HepG2 (cell line): ENCODE results near the gene LYZL2. TPM values are rescaled to one million over a fixed set of nuclear protein-coding genes. Genes with fewer than 3 reads are reported as not detected.

Experiments used
- ATAC-seq: fragments of 200-7000 bp; cut with Tn5 transposase; 3 replicates; pipeline ENCODE4 v1.9.1; 2020; ENCODE audit warnings: mild to moderate bottlenecking, moderate library complexity
- BruUV-seq: library from RNA; stranded (reverse); fragments of 400-500 nt; replicated peaks from 2 replicates; lab custom pipeline; 2021; lab: Mats Ljungman, UMichigan
- CTCF ChIA-PET: fragments of 300-600 bp; formaldehyde crosslinking; extraction: SDS; loops from one replicate; lab custom pipeline; 2021; ENCODE audit warnings: low total read pairs, inconsistent platforms, low intra/inter-chr PET ratio; lab: Yijun Ruan, JAX
- POLR2A ChIA-PET: fragments of 350-600 bp; sonication (Branson Sonifier 250); formaldehyde crosslinking; loops from one replicate; lab custom pipeline; 2020; ENCODE audit warnings: antibody characterized with exemption, inconsistent platforms; lab: Yijun Ruan, JAX
- DNase-seq: peaks from one replicate; pipeline ENCODE4 v3.0.0-alpha.2; 2015; ENCODE audit warnings: low spot score
- FAIRE-seq: peaks from 3 replicates; lab custom pipeline; 2011; peaks lifted over from hg19 to GRCh38; lab: Jason Lieb, UNC
- H2AFZ ChIP-seq: one replicate; pipeline ENCODE4 v1.6.1; 2011; ENCODE audit warnings: low read length, inconsistent platforms
- H3K27ac ChIP-seq: fragments of 300-600 bp; 3 replicates; pipeline ENCODE4 v1.8.0; 2011; ENCODE audit warnings: mixed run types, mild to moderate bottlenecking, mixed read lengths, low read length, inconsistent platforms; ENCODE audit not compliant: insufficient read depth; ENCODE audit errors: extremely low read length
- H3K27me3 ChIP-seq, 2 experiments: fragments of 200-600 bp in 1 of 2; 2 replicates in 1 of 2; 3 replicates in 1 of 2; pipeline versions ENCODE4 v1.6.0 to v1.8.0; 2011; ENCODE audit warnings: low read length in 2 of 2, mild to moderate bottlenecking in 2 of 2, moderate library complexity in 2 of 2, inconsistent platforms in 1 of 2; ENCODE audit not compliant: insufficient read depth in 2 of 2, control insufficient read depth in 1 of 2
- H3K36me3 ChIP-seq, 2 experiments: fragments of 200-600 bp in 1 of 2; replicated peaks in 1 of 2; 2 replicates in 1 of 2; 3 replicates in 1 of 2; pipeline versions ENCODE4 v1.5.1 to v1.8.0; 2011; ENCODE audit warnings: low read length in 2 of 2, inconsistent platforms in 1 of 2; ENCODE audit not compliant: insufficient read depth in 2 of 2, control insufficient read depth in 1 of 2
- H3K4me1 ChIP-seq: 2 replicates; pipeline ENCODE4 v1.5.1; 2012; ENCODE audit warnings: low read length, inconsistent platforms; ENCODE audit not compliant: insufficient read depth
- H3K4me2 ChIP-seq: 2 replicates; pipeline ENCODE4 v1.6.0; 2011; ENCODE audit warnings: low read depth, low read length, inconsistent platforms
- H3K4me3 ChIP-seq, 3 experiments: fragments of 200-600 bp in 1 of 3; sonication (generic), shearing (Covaris generic) in 1 of 3; replicated peaks in 1 of 3; 2 replicates each; pipeline ENCODE4 v1.5.1; 2011 to 2016; ENCODE audit warnings: low read length in 3 of 3, inconsistent platforms in 2 of 3, low read depth in 2 of 3, mild to moderate bottlenecking in 2 of 3, control low read depth in 1 of 3, mixed read lengths in 1 of 3; ENCODE audit not compliant: insufficient read depth in 1 of 3
- H3K79me2 ChIP-seq: one replicate; pipeline ENCODE4 v1.6.1; 2011; ENCODE audit warnings: low read length, inconsistent platforms; ENCODE audit not compliant: insufficient read depth
- H3K9ac ChIP-seq: 2 replicates; pipeline ENCODE4 v1.6.0; 2011; ENCODE audit warnings: mild to moderate bottlenecking, low read depth, low read length, inconsistent platforms; ENCODE audit not compliant: insufficient read depth
- H3K9me3 ChIP-seq: 2 replicates; pipeline ENCODE4 v1.5.1; 2012; ENCODE audit warnings: mild to moderate bottlenecking, low read length
- H4K20me1 ChIP-seq: 2 replicates; pipeline ENCODE4 v1.6.0; 2011; ENCODE audit warnings: inconsistent platforms, mild to moderate bottlenecking, low read length, moderate library complexity; ENCODE audit not compliant: insufficient read depth
- FLYWCH1 ChIP-seq: sonication (generic); formaldehyde crosslinking; IDR thresholded peaks from 2 replicates; pipeline ENCODE4 v1.8.1; 2023; ENCODE audit warnings: mild to moderate bottlenecking, missing genetic modification reagents
- FOXA1 ChIP-seq, 2 experiments: fragments of 450-650 bp in 1 of 2; sonication (generic) in 1 of 2; formaldehyde crosslinking in 1 of 2; IDR thresholded peaks; 2 replicates each; pipeline versions ENCODE4 v1.4.0 to v1.6.1; 2016 to 2020; ENCODE audit warnings: missing genetic modification reagents in 1 of 2
- FOXK2 ChIP-seq: fragments of 450-650 bp; IDR thresholded peaks from 2 replicates; pipeline ENCODE4 v1.6.1; 2016
- HOXA7 ChIP-seq: sonication (generic); formaldehyde crosslinking; IDR thresholded peaks from 2 replicates; pipeline ENCODE4 v1.8.1; 2022; ENCODE audit warnings: mild to moderate bottlenecking, missing genetic modification reagents, moderate library complexity
- MXI1 ChIP-seq: IDR thresholded peaks from 3 replicates; pipeline ENCODE4 v1.6.1; 2012; ENCODE audit warnings: low read depth, low read length, inconsistent platforms, borderline replicate concordance
- ONECUT2 ChIP-seq: sonication (generic); formaldehyde crosslinking; IDR thresholded peaks from 2 replicates; pipeline ENCODE4 v1.4.0; 2020; ENCODE audit warnings: missing genetic modification reagents
- SRSF9 ChIP-seq: fragments of 200-400 bp; formaldehyde crosslinking; IDR thresholded peaks from 2 replicates; pipeline ENCODE4 v1.6.1; 2018; ENCODE audit warnings: borderline replicate concordance, mild to moderate bottlenecking, low read depth, low read length; ENCODE audit not compliant: insufficient read depth, poor library complexity, severe bottlenecking
- ZNF224 ChIP-seq: sonication (generic); formaldehyde crosslinking; IDR thresholded peaks from 2 replicates; pipeline ENCODE4 v1.5.0; 2020; ENCODE audit warnings: mild to moderate bottlenecking, missing genetic modification reagents
- ZNF570 ChIP-seq: sonication (generic); formaldehyde crosslinking; IDR thresholded peaks from 2 replicates; pipeline ENCODE4 v1.4.0; 2020; ENCODE audit warnings: mild to moderate bottlenecking, missing genetic modification reagents, borderline replicate concordance
- ZNF788 ChIP-seq: sonication (generic); formaldehyde crosslinking; IDR thresholded peaks from 2 replicates; pipeline ENCODE4 v1.5.0; 2020; ENCODE audit warnings: mild to moderate bottlenecking, missing genetic modification reagents, borderline replicate concordance
- WGBS: methylation state at CpG from one replicate; pipeline ENCODE4 v1.1.6; 2017; ENCODE audit warnings: low lambda C conversion rate; 5-methylcytosine and 5-hydroxymethylcytosine counted together
- in situ Hi-C: cut with HindIII; loops from 2 replicates; pipeline ENCODE4 v1.10.0; 2017; ENCODE audit warnings: low pct_unique_long_range_greater_than_20kb; ENCODE audit not compliant: extremely low pct_ligation_motif_present
- intact Hi-C: fragments of 100-400 bp; cut with micrococcal nuclease; formaldehyde crosslinking; loops from one replicate; pipeline ENCODE4 v1.10.0; 2022; ENCODE audit not compliant: unreplicated experiment
- polyA plus RNA-seq, 8 experiments: library from polyadenylated mRNA; depleted of rRNA in 3 of 8; stranded (reverse) in 7 of 8; unstranded in 1 of 8; fragments of >200 nt; fragmentation: Illumina TruSeq in 4 of 8; extraction: Trizol in 4 of 8; gene quantifications; 2 replicates each; pipeline versions ENCODE4 v1.2.1 to v1.2.3, GENCODE V29; 2011 to 2016; ENCODE audit warnings: low read depth in 4 of 8, missing spikeins in 1 of 8, mixed read lengths in 1 of 8; ENCODE audit not compliant: insufficient read depth in 1 of 8
- total RNA-seq, 5 experiments: library from RNA; depleted of rRNA; stranded (reverse); fragments of >200 nt; fragmentation: Illumina TruSeq; extraction: Trizol; gene quantifications; 2 replicates each; pipeline ENCODE4 v1.2.3, GENCODE V29; 2016; ENCODE audit warnings: low read depth in 1 of 5
- TF ChIP-seq, protein P1 (sequence below): sonication (generic); formaldehyde crosslinking; IDR thresholded peaks from 2 replicates; pipeline ENCODE4 v1.4.0; 2020; ENCODE audit warnings: missing genetic modification reagents
- TF ChIP-seq, protein P2 (sequence below): IDR thresholded peaks from 2 replicates; pipeline ENCODE4 v1.6.1; 2016; ENCODE audit warnings: low read depth
- TF ChIP-seq, protein P3 (sequence below): sonication (generic); formaldehyde crosslinking; IDR thresholded peaks from 2 replicates; pipeline ENCODE4 v1.9.0; 2022; ENCODE audit warnings: low read depth, missing genetic modification reagents

Gene LYZL2
- total and polyA plus RNA-seq, 2 of the 13 experiments (the other 11 are each of a cell fraction or from before 2014, with no cell fraction given): 0.20 to 0.63 TPM

DNA sequence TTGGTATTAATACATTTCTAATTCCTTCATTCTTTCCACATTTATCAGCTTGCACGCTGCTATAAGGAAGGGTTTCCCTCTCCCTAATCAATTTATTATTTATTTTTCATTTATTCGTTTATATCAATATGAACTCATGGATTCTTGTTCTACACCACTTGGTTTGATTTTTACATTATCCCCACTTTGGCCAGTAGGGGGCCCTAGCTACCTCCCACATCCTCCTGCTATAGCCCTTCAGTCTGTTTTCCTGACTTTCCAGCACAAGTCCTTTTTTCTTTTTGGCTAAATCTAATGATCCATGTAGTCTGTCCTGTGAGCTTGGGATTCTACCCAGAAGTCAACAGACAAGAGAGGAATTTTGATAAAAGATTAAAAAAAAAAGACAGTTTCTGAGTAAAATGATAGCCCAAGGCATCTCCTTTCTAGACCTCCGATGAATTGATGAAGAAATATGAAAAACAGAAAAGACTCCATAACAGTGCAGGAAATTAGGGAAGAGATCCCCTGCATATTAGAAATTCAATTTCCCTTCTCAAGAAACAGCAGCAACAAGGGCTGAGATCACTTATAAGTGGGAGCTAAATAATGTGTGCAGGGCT lies 47.7 kb downstream of the LYZL2 start (continued):
- no peak for TF ChIP-seq ZNF570 (CRISPR knock-in tag)
- no peak for TF ChIP-seq MXI1
- TF ChIP-seq ZNF224 (CRISPR knock-in tag): no peak

DNA sequence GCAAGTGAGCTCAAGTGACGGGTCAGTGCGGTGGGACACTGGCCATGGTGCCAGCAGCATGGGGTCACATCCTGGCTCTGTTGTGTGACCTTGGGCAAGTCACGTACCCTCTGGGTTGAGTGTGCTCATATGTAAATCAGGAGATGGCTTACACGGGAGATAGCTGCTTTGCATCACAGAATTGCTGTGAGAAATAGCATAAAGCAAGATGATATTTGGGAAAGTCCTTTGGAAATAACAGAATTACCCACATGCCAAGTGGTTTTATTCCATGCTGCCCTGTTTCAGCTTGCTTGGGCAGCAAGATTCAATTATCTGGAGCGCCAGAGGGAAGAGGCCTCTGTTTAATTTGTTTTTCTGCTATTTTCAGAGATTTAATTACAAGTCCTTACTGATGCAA lies 48.9 kb downstream of the LYZL2 start:
- no peaks in the 10 kb centered on the region for H4K20me1 ChIP-seq
- intact Hi-C loops (no loop called here), in situ Hi-C loops (no loop called here)
- H3K36me3 ChIP-seq: no peaks in the 10 kb centered on the region
- BruUV-seq: no TSS peak
- FAIRE-seq (no peak), ATAC-seq (no peak), DNase-seq (no peak)
- ChIA-PET CTCF (no interaction called here), POLR2A (no interaction called here)
- TF ChIP-seq FLYWCH1 (CRISPR knock-in tag) (no peak), ZNF788 (CRISPR knock-in tag) (no peak), FOXK2 (no peak), HOXA7 (CRISPR knock-in tag) (no peak), ONECUT2 (CRISPR knock-in tag) (no peak), SRSF9 (no peak), FOXA1 (IDR thresholded peaks at IDR 0.05) (no peak), FOXA1 (CRISPR knock-in tag; IDR thresholded peaks at IDR 0.05) (no peak)
- TF ChIP-seq, protein P1, sequence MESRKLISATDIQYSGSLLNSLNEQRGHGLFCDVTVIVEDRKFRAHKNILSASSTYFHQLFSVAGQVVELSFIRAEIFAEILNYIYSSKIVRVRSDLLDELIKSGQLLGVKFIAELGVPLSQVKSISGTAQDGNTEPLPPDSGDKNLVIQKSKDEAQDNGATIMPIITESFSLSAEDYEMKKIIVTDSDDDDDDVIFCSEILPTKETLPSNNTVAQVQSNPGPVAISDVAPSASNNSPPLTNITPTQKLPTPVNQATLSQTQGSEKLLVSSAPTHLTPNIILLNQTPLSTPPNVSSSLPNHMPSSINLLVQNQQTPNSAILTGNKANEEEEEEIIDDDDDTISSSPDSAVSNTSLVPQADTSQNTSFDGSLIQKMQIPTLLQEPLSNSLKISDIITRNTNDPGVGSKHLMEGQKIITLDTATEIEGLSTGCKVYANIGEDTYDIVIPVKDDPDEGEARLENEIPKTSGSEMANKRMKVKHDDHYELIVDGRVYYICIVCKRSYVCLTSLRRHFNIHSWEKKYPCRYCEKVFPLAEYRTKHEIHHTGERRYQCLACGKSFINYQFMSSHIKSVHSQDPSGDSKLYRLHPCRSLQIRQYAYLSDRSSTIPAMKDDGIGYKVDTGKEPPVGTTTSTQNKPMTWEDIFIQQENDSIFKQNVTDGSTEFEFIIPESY (CRISPR knock-in tag): no peak
- TF ChIP-seq, protein P2, sequence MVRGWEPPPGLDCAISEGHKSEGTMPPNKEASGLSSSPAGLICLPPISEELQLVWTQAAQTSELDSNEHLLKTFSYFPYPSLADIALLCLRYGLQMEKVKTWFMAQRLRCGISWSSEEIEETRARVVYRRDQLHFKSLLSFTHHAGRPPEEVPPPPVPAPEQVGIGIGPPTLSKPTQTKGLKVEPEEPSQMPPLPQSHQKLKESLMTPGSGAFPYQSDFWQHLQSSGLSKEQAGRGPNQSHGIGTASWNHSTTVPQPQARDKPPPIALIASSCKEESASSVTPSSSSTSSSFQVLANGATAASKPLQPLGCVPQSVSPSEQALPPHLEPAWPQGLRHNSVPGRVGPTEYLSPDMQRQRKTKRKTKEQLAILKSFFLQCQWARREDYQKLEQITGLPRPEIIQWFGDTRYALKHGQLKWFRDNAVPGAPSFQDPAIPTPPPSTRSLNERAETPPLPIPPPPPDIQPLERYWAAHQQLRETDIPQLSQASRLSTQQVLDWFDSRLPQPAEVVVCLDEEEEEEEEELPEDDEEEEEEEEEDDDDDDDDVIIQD (CRISPR knock-in tag): no peak
- TF ChIP-seq, protein P3, sequence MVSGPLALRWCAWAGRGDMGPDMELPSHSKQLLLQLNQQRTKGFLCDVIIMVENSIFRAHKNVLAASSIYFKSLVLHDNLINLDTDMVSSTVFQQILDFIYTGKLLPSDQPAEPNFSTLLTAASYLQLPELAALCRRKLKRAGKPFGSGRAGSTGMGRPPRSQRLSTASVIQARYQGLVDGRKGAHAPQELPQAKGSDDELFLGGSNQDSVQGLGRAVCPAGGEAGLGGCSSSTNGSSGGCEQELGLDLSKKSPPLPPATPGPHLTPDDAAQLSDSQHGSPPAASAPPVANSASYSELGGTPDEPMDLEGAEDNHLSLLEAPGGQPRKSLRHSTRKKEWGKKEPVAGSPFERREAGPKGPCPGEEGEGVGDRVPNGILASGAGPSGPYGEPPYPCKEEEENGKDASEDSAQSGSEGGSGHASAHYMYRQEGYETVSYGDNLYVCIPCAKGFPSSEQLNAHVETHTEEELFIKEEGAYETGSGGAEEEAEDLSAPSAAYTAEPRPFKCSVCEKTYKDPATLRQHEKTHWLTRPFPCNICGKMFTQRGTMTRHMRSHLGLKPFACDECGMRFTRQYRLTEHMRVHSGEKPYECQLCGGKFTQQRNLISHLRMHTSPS (CRISPR knock-in tag): no peak
- H3K4me1 ChIP-seq: peaks cover 59% of the 10 kb centered on the region
- 49% methylated on average over 5 of the region's 5 CpGs for WGBS
- H3K79me2 ChIP-seq: no peaks in the 10 kb centered on the region
- no peak overlapping the region for H3K4me2 ChIP-seq
- H3K27ac ChIP-seq: no peak overlapping the region
- H2AFZ ChIP-seq: no peak overlapping the region
- H3K27me3 ChIP-seq: peaks cover 2 to 5% of the 10 kb centered on the region in 2 experiments; a peak in 2 of 5 replicates
- H3K9ac ChIP-seq: no peak overlapping the region
- H3K4me3 ChIP-seq: no peak overlapping the region
- no peaks in the 10 kb centered on the region for H3K9me3 ChIP-seq
